DND-41 (cell line): ENCODE results near the gene GFOD2.

Experiments used
- CTCF ChIP-seq: IDR thresholded peaks from 2 replicates; pipeline ENCODE4 v1.5.1; 2012; ENCODE audit warnings: borderline replicate concordance, low read length, moderate library complexity, mild to moderate bottlenecking; ENCODE audit not compliant: poor library complexity, severe bottlenecking; ENCODE audit errors: extremely low read depth
- EZH2 ChIP-seq: IDR thresholded peaks from 3 replicates; pipeline ENCODE4 v1.6.1; 2012; ENCODE audit warnings: borderline replicate concordance, low read depth, mild to moderate bottlenecking, moderate library complexity, low read length, inconsistent platforms; ENCODE audit not compliant: severe bottlenecking

GRCh38 chr16:67672306-67672705 lies 46.8 kb downstream of the GFOD2 start:
- TF ChIP-seq CTCF: no peak
- TF ChIP-seq EZH2: no peak
